Erythroblast (primary cell): Measurements from ENCODE around the gene GJA3.
A peak's percentile ranks its signal among the peaks of the same experiment; 100 is the strongest.

Experiments used
- DNase-seq, 2 experiments: peaks; one replicate each; lab custom pipeline; 2025; lab: John Stamatoyannopoulos, UW
- GATA1 ChIP-seq: IDR thresholded peaks from 2 replicates; pipeline ENCODE4 v1.6.1; 2011; ENCODE audit warnings: low read depth, mild to moderate bottlenecking, control low read depth, low read length, moderate library complexity
- POLR2A ChIP-seq: IDR thresholded peaks from 2 replicates; pipeline ENCODE4 v1.6.1; 2011; ENCODE audit warnings: mild to moderate bottlenecking, low read length

GJA3 gene

DNA sequence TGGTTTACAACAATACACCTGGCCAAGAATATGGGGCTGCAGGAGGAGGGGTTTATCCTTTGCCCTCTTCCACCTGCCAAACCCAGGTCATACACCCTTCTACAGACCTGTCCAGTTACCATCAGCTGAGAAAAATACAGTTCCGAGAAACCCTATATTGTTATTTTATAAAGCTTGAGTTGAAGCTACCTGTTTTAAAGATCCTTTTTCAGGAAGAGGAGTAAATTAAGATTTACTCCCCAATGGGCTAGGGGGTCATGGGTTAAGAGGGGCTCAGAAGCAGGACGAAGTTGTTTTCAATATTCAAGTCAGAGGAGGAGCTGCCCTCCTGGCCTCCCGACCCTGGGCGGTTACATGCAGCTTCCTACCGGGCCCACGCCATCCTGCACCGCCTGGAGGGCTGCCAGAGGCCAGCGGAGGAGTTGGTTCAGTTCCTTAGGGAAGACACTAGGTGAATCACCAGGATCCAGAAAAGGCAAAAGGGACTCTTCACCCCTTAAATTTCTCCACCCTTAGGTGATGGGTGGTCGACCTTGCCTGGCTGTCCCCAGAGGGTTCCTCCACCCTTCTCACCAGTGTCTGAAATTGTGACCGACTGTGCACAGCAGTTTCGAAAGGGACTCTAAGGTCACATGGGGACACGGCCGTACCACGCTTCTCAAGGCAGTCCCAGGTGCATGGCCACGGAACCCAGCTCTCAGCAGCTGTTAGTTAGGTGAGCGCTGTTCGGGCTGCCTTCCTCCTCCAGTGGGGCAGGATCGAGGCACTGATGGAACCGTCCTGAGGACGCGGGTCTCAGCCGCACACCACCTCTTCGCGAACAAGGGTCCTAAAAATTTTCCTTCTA, 30.7 kb upstream of the GJA3 start:
- no peak for DNase-seq

DNA sequence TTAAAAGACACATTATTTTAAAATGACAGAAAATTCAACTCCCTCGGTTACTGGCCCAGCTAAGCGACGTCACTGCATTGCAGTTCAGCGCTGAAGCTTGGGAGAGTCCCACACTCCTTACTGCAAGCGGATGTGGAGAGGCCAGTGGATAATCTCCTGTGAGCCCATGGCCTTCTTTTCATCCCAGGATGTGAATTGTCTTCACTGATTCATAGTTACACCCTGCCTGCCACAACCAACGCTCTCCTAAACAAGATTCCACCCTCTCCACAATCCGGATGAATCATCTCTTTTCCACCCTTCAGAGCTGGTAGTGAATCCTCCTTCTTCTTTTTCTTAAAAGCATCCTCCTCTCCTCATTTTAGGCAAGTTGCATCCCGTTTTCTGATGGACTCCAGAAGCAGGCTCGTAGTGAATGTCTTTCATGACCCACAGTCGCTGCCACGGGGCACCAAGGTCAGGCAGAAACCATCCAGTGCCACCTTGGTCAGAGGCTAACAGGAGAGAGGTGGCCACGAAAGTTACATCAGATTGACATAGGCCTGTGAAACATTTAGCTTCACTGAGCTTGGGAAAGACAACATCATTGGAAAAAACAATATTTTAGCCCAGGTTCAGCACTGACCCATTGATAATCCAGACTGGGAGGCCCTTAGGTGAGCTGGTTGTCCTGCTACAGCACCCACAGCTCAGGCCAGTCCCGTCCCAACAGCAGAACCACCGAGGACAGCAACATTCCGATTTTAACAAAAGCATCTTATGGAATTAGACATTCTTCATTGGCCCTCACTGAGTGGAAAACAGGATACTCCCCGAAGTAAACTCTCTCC, 29.8 kb upstream of the GJA3 start:
- no peak for TF ChIP-seq POLR2A
- no peak for TF ChIP-seq GATA1
- DNase-seq: no peak

More for the DNA sequence above, 30.7 kb upstream of the GJA3 start:
- TF ChIP-seq GATA1: no peak
- no peak for TF ChIP-seq POLR2A

DNA sequence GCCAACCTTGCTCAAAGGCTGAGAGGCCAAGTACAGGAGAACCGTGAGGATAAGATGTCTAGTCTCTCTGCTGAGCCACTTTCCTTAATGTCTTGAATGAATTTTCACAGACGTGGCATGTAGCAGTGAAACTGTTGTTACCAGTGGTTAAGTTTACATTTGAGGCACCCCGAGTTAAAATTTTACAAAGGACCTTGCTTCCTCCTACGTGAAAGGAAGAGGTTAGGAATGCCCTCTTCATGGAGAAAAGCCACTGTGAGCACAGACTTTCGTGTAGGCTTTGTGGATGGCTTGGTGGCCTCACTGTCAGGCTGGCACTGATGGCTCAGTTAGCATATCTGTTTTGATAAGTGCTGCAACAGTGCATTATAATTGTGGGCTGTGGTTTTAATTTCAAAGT, 29.2 kb upstream of the GJA3 start:
- no peak for DNase-seq
- TF ChIP-seq POLR2A (no peak), GATA1 (no peak)

DNA sequence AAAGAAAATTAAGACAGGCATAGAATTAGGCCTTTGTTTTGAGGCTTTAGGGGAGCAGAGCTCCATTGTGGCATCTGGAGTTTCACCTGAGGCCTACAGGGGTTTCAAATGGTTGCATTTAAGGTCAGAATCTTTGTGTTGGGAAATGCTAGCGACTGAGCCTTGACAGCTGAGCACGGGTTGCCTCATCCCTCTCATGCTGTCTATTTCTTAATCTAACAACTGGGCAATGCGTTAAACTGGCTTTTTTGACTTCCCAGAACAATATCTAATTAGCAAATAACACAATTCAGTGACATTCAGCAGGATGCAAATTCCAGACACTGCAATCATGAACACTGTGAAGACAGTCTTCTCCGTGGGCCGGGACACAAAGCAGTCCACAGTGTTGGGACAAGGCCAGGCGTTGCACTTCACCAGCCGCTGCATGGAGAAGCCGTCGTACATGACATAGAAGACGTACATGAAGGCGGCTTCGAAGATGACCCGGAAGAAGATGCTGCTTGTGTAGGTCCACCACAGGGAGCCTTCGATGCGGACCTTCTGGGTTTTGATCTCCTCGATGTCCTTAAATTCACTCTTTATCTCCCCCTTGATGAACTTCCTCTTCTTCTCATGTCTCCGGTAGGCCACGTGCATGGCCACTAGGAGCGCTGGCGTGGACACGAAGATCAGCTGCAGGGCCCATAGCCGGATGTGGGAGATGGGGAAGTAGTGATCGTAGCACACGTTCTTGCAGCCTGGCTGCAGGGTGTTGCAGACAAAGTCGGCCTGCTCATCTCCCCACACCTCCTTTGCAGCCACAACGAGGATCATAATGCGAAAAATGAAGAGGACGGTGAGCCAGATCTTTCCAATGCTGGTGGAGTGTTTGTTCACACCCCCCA, 28.1 kb upstream of the GJA3 start:
- TF ChIP-seq GATA1 (no peak), POLR2A (no peak)
- peak in 1 of 2 experiments; percentile 24 for DNase-seq

DNA sequence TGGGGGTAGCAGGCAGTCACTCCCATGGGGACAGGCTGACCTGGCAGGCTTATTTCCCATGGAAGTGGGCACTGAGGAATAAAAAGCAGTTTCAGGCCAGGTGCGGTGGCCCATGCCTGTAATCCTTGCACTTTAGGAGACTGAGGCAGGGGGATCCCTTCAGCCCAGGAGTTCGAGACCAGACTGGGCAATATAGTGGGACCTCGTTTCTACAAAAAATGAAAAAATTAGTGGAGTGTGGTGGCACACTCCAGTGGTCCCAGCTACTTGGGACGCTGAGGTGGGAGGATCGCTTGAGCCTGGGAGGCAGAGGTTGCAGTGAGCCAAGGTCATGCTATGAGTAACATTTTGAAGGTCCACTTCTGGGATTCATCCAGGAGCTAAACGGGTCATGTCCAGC, 25.9 kb upstream of the GJA3 start:
- no peak for TF ChIP-seq POLR2A
- DNase-seq: no peak

DNA sequence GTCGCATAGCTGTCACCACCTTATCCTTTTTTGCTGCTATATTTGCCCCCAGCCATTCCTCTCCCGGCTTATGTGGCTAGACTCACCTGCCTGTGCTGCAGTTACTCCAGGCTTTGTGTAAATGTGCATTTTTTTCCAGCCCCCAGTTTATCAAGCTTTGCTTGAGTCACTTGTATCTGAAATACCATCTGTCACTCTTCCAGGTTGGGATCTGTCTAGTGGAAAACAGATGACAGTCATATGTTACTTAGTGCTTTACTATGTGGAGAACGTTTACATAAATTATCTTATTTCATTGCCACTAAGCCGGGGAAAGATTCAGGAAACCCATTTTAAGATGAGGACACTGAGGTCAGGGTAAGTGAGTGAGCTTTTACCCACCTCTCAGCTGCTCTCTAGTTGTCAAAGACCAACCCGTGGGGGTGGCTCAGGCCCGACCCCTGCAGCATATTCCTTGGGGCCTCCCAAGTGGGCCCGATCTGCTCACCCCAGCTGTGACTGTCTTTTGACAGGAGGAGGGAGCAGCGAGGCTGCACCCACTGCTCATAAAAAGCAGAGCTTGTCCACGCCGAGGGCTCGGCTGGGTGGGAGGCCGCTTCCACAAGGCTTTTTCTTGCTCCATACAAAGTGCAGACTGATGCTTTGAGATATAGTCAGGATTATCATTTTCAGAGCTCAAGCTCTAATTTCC, 24.7 kb upstream of the GJA3 start:
- no peak for TF ChIP-seq GATA1
- TF ChIP-seq POLR2A: no peak

DNA sequence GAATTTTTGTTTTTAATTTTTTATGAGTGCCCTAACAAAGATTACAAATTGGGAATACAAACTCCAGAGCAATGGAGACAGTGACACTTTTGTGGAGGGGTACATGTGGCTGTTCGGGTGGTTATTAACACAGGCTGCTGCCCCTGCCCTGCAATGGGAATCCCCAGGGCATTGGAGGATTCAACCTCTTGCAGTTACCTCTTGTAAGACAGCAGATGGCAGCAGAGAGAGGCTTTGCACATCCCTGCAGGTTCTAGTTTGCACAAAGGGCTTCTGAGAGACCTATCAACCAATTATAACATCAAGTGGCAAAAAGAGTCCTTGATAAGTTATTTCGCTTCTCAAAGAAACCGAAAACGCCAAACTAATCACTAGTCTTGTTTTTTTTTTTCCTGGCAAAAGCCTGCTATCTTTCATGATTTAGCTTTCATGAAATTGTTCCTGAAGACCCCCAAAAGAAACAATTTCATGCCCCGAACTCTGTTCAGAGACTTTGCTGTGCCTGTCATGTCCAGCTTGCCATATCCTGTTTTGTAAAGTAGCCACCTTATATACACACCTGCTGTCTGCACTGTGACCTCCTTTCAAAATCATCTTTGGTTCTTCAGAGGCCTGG, 21.5 kb upstream of the GJA3 start:
- DNase-seq: peak; percentile 57 to 70
- TF ChIP-seq POLR2A: no peak

More for the DNA sequence above, 24.7 kb upstream of the GJA3 start:
- no peak for DNase-seq

DNA sequence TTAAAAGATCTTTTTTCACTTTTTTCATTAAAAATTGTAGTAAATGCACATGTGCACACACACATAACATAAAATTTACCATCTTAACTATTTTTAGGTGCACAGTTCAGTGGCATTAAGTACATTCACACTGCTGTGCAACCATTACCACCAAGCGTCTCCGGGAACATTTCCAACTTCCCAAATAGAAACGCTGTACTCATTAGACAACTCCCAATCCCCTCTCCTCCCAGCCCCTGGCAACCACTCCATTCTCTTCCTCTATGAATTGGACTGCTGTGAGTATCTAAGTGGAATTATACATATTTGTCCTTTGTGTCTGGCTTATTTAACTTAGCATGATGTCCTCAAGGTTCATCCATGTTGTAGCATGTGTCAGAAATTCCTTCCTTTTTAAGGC, 20.3 kb upstream of the GJA3 start:
- DNase-seq: no peak
- TF ChIP-seq GATA1 (no peak), POLR2A (no peak)

DNA sequence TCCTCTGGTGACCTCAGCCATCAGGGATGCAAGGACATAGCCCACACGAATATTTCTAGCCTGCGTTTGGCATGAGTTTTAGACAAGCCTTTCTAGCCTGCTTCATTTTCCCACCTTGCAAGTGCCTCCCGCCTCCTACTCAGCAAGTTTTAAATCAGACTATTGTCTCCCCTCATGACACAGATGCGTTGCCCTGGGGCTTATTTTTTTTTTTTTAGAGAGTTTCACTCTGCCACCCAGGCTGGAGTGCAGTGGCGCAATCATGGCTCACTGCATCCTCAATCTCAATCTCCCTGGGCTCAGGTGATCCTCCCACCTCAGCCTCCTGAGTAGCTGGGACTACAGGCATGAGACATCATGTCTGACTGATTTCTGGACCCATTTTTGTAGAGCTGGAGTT, 17.3 kb upstream of the GJA3 start:
- TF ChIP-seq POLR2A (no peak), GATA1 (no peak)
- no peak for DNase-seq

DNA sequence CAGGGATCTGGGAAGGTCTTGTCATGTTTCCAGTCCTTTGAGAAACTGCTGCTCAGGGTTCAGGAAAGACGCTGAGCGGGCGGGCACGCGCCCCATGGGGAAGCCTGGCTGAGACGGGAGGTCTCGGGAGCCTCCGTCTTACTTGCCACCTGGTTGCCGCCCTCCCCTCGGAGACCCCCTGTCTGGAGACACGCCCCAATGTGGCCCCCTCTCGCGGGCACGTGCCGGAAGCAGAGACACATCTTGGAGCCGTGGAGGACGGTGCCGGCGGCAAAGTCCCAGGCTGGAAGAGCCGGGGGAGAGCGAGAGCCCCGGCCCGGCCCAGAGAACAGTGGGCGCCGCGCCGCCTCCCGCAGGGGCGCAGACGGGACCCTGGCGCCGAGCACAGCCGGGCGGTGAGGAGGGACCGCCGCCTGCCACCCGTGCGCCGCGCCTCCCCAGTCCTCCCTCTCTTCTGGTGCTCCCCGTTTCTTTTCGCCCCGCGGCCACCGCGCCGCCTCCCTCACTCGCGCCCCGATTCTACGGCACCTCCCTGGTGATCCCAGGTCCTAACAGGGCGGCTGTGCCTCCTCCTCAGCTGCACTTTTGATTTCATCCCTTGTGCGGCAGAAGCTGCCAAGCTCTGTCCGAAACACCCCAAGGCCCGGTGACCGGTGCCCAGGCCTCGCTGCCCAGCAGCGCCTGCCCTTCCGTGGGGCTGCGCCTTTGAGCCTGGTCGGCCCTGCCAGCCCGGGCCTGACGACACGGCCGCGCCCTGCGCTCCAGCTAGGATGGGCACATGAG, 16.4 kb upstream of the GJA3 start:
- TF ChIP-seq GATA1 (no peak), POLR2A (no peak)
- no peak for DNase-seq

DNA sequence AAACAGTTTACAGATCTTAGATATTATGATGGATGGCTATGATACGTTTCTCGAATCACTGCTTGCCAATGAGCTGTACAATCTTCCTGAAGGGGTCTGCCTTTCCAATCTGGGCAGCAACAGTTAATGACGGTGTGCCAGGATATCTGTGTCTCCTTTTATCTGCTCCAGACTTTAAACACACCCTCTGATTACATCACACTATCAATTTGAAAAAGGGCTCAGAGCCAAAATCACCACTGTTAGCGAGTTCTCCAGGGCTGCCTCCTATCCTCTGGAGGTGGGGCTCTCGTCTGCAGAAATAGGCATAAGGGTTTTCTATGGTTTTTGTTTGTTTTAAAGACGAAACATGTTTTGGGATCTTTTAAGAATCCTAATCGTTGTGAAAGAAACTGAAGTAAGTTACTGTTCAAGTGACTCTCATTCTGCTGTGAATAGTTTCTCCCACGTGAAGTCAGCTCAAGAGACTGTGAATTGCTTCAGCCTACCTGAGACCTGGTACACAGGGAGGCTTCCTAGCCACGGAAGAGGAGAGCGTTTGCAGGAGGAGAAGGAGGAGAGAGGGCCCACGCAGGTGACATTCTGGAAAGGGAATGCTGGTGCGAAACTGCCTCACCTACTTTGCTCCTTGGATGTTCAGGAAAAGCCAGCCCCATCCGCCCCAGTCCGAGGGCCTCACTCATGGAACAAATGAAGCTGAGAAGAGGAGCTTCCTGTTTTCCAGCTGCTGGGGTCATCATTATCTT, 15.2 kb upstream of the GJA3 start:
- DNase-seq: peak in 1 of 2 experiments; percentile 10
- TF ChIP-seq POLR2A (no peak), GATA1 (no peak)
